HG03066 (cell line): ENCODE results near the gene GNG7.

Experiments used
- ATAC-seq: cut with Tn5 transposase; IDR thresholded peaks from one replicate; pipeline ENCODE4 v1.9.1; 2021; ENCODE audit warnings: low read depth; ENCODE audit not compliant: unreplicated experiment

Gene GNG7

GRCh38 chr19:2726904-2727639 is 24.6 kb upstream of the GNG7 start:
- ATAC-seq: no peak

- ATAC-seq: no peak
These were observed 23.8 kb upstream of the GNG7 start for GRCh38 chr19:2726160-2726855.

DNA sequence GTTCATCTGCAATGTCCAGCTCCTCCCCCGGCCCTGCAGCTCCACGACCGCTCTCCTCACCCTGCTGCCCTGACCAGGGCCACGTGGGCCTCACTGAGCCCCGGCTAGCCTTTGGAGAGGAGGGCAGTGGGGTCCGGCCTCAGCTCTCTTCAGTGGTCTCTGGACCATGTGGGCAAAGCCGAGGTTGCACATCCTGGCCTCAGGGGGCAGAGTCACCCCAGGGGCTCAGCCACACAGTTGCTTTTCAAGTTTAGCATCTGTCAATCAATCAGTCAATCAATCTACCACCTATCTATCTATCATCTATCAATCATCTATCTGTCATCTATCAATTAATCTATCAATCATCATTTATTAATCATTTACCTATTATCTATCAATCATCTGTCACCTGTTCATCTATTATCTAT is 21.7 kb upstream of the GNG7 start:
- ATAC-seq: no peak

DNA sequence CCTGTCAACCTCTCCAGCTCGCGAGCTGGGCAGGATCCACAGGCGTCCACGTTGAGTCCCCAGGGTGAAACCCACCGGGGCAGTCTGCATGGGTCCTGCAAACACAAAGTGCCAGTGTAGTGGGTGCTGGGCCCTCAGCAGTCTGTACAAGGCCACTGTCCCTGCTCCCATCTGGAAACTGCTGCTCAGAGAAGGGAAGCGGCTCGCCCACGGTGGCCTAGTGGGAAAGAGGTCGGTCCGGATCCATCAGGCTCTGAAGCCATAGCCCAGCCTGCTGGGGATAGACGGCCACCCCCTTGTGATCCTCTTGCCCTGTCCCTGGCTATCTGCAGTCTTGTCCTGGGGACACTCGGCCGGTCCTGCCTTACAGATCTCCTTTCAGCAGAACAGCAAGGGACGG is 21.3 kb upstream of the GNG7 start:
- ATAC-seq: no peak

DNA sequence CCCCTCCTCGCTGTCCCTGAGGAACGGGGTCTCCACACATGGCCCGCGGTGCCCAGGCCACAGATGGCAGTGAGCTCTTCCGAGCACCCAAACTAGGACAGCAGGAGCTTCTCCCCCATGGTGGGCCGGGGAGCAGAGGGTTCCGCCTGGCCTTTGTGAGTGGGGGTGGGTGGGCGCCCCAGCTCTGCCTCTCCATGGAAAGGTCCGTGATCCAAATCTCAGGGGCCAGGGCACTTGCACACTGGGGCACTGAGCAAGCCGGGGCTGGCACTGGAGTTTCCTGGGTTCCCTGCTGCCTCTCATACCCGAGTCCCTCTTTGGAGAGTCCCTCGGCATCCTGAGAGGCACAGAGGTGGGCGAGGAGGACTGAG is 20.8 kb upstream of the GNG7 start:
- no peak for ATAC-seq

DNA sequence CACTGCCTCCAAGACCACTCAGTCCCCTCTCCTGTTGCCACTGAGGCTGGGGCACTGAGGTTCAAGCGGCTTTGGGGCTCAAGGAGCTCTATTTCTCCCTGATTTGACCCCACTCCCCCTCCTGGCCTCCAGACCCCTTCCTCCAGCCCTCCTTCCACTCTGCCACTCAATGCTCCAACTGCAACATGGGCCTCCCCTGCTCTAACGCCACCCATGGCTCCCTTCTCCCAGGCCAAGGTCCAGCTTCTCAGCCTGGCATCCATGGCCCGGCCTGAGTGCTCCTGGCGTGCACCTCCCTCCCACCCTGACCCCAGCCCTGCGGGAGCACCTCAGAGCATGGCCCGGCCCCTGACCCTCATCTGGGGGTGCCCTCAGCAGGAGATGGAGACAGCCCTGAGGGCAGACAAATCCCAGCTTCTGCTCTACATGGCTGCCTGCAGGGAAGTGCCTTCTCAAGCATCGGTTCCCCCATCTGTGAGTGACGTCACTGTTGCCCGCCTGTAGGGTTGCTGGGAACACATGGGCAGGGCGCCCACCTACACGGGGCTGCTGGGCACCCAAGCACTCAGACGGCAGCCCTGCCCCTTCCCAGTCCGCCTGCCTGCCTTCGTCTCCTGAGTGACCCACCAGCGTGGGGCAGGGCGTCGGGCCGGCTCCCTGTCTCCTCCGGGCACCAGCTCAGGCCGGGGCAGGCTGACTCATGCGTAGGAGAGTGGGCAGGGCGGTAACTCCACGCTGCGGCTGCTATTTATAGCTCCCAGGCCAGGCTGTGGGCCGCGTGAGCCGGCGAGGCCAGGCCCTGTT is 20.2 kb upstream of the GNG7 start:
- ATAC-seq: no peak

DNA sequence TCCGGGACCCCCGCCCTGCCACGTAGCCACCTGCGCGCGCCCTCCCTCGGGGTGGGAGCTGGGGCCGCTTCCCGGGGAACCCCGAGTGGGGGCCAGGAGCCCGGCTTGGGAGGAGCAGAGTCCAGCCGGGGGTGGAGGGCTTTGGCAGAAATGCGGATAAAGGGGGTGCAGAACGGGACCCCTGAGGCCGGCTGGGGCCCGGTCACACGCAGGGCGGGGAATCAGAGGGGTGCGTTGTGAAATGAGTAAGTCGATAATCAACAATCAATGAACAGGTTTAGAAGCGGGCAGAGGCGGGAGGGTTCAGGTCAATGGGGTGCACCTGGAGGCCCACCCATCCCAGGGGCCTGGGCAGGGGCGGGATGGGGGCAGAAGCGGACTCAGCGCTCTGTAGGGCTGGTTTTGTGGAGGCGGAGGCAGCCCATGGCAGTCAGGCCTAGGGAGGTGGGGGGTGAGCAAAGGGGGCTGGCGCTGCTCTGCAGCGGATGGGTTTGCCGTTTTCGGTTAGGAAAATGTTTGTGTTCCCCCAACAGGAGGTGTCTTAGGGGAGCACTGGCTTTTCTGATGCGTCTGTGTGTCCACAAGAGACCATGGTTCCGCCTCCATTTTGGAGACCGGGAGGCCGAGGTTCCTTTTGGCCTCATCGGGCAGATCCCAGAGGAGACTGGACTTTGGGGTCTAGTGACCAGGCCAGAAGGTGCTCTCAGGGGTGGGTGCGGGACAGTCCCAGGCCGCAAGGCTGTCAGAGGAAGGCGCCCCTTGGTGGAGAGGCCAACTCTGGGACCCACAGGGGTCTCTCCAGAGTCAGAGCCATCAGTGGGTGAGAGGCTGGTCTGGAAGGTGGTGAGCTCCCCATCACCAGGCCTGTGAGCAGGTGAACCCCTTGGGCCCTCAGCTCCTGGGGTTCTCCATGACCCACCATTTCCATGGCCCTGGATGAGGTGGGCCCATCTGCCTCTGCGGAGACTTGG is 19.4 kb upstream of the GNG7 start:
- no peak for ATAC-seq

DNA sequence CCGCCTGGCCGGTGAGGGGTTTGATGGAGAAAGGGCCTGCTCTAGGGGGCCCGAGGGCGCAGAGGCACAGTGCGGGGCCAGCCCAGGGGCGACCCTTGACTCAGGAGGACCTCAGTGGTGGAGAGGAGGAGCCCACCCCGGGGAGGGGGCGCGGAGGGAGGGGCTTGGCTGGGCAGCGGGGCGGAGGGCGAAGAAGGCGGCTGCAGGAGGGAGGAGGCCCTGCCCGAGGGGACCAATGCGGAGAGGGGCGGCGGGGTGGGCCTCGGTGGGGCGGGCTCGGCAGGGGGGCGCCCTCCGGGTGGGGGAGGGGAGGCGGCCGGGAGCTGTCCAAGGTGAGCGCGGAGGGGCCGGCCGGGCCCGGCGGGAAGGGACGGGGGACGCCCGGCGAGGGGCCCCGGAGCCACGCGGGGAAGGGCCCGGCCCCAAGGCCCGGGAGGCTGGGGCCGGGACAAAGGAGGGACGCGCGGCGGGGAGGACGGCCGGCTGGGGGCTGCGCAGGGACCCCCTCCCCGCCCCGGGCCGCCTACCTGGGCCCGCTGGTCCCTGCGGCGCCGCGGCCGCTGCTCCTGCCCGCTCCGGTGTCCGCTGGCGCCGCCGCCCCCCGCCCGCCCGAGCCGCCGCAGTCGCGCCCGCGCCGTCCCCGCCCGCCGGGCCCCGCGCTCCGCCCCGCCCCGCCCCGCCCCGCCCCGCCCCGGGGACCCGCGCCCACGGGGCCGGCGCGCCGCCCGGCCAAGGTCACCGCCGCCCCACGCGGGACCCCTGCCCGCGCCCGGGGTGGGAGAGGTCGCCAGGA is 18.5 kb upstream of the GNG7 start, which contains the start of gene DIRAS1:
Gene DIRAS1, minus strand, starts transcription at position 596 of the 793 bp plus-strand sequence. CDS start 3,566 bp downstream, outside the sequence.
- no peak for ATAC-seq

GRCh38 chr19:2719920-2720776 is 17.7 kb upstream of the GNG7 start:
- ATAC-seq: no peak

- no peak for ATAC-seq
These were observed 16.8 kb upstream of the GNG7 start for GRCh38 chr19:2719232-2719735.

DNA sequence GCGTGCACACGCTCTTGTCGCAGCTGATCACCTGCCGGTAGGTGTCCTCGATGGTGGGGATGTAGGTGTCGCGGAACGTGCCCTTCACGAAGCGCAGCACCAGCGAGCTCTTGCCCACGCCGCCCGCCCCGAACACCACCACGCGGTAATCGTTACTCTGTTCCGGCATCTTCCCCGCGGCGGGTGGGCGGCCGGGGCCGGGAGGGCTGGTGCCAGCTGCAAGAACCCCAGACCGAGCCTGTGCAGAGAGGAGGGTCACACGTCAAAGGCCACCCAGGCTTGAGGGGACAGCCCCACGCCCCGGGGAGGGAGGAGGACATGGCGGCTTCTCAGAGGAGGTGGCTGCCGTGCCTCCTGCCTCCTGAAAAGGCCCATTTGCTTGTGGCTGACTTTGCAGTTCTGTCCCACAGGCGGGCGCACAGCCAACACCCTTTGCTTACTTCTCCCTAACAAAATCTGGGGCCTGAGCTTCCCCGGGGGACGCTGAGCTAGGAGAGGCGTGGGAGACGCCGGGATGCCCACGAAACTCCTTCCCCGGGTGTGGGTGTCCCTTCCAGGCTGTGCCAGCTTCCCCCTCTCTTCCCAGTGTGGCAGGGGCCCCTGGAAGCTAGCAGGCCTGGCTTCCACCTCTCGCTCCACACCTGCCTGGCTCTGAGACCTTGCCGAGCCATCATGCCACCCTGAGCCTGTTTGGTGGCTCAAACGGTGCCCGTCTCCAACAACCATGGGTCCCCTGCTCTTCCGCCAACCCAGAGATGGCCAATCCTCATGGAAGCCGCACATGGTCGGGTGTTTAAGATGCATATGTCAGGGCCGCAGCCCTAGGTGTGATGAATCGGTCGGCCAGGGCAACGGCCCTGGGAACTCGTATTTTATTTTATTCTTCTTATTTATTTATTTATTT is 15.4 kb upstream of the GNG7 start:
- ATAC-seq: no peak

DNA sequence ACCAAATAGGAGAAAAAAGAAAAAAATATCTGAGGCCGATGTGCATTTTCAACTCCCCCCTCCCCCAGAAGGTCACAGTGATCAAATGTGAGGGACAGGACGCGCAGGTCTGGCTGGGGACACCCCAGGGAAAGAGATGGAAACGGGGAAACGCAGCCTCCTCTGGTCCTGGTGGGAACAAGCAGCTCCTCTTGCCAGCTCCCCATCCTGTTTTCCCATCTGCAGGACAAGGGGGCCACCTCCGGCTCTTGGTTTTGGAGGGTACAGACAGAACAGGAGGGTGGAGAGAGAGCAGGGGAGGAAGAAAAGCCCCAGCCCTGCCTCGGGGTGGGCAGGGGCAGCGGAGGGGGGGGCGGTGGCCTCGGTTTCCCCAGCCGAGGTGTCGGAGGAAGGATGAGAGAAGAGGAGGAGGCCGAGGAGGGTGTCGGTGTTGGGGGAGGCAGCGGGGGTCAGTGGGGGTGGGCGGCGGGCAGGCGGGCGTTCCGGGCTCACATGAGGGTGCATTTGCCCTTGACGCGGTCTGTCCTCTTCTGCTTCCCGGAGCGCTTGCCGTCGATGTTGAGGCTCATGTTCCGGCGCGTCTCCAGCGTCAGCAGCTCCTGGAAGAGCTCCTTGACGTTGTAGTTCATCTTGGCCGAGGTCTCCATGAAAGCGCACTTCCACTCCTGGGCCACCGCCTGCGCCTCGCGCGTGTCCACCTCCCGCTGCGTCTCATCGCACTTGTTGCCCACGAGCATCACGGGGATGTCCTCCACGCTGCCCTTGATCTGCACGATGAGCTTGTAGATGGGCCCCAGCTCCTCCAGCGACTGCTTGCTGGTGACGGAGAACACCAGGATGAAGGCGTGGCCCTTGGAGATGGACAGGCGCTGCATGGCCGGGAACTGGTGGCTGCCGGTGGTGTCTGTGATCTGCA is 14.5 kb upstream of the GNG7 start:
- no peak for ATAC-seq

GRCh38 chr19:2716275-2716650 is 13.8 kb upstream of the GNG7 start:
- no peak for ATAC-seq

DNA sequence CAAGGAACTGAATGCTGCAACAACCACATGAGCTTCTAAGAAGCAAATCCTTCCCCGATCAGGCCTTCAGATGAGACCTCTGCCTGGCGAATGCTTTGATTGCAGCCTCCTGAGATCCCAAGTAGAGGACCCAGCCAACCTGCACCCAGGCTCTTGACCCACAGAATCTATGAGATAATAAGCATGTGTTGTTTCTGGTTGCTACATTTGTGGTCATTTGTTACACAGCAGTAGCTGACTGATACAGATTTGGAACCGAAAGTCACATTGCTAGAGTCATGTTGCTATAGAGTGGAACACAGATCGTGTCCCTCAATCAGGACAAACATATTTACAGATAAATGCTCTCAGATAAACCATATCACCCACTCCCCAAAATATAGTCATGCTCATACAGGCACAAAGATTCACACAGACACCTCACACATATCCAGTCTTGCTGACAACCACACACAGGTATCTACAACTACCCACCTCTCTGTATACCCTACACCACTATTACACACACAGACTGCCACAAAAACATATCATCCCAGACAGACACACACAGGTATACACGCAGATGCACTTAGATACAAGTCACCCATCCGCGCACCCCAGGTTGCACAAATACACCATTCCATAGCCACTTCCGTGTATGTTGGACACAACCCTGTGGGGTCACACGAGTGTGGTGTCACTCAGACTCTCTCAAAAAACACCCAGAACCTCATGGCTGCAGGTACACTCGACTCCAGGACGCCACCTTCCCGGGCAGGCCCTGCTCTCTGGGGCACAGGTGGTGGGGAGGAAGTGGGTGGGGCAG is 13.2 kb upstream of the GNG7 start:
- no peak for ATAC-seq

GRCh38 chr19:2714531-2715269 is 12.2 kb upstream of the GNG7 start:
- ATAC-seq: no peak
